Karpas-422 (cell line): ENCODE measurements around the gene CPLANE1. TPM values are rescaled to one million over a fixed set of nuclear protein-coding genes. Genes with fewer than 3 reads are reported as not detected.

ENCODE experiments used
- DNase-seq: peaks from one replicate; pipeline ENCODE4 v3.0.0-alpha.2; 2015
- H2AFZ ChIP-seq: fragments of 200-600 bp; sonication (generic); 2 replicates; pipeline ENCODE4 v1.6.1; 2014; ENCODE audit warnings: antibody characterized with exemption, low read length, mixed read lengths
- H3K27ac ChIP-seq: fragments of 200-600 bp; sonication (generic); 2 replicates; pipeline ENCODE4 v1.5.1; 2014; ENCODE audit warnings: mild to moderate bottlenecking, low read length, moderate library complexity
- H3K27me3 ChIP-seq: fragments of 200-600 bp; sonication (generic); 2 replicates; pipeline ENCODE4 v1.6.1; 2014; ENCODE audit warnings: low read length, mixed read lengths
- H3K36me3 ChIP-seq: fragments of 200-600 bp; sonication (generic); 2 replicates; pipeline ENCODE4 v1.6.1; 2014; ENCODE audit warnings: low read length, mixed read lengths; ENCODE audit not compliant: insufficient read depth
- H3K4me1 ChIP-seq: fragments of 200-600 bp; sonication (generic); 2 replicates; pipeline ENCODE4 v1.6.1; 2014; ENCODE audit warnings: mild to moderate bottlenecking, low read length, mixed read lengths
- H3K4me2 ChIP-seq: fragments of 200-600 bp; sonication (generic); 2 replicates; pipeline ENCODE4 v1.6.1; 2014; ENCODE audit warnings: low read length, low read depth, mild to moderate bottlenecking; ENCODE audit not compliant: poor library complexity, severe bottlenecking
- H3K4me3 ChIP-seq: fragments of 200-600 bp; sonication (generic); 2 replicates; pipeline ENCODE4 v1.5.1; 2014; ENCODE audit warnings: mild to moderate bottlenecking, antibody characterized with exemption, low read length, mixed read lengths
- H3K79me2 ChIP-seq: fragments of 200-600 bp; sonication (generic); 2 replicates; pipeline ENCODE4 v1.6.1; 2014; ENCODE audit warnings: mild to moderate bottlenecking, low read length, mixed read lengths
- H3K9ac ChIP-seq: fragments of 200-600 bp; sonication (generic); 2 replicates; pipeline ENCODE4 v1.6.0; 2014; ENCODE audit warnings: low read length
- H3K9me2 ChIP-seq: fragments of 200-600 bp; sonication (generic), shearing (Covaris generic); replicated peaks from 2 replicates; pipeline ENCODE4 v1.6.0; 2014; ENCODE audit warnings: mild to moderate bottlenecking, low read length, moderate library complexity; ENCODE audit not compliant: insufficient read depth
- H3K9me3 ChIP-seq: fragments of 300-700, 200-600 bp; sonication (generic); 2 replicates; pipeline ENCODE4 v1.6.1; 2014; ENCODE audit warnings: low read length, mixed read lengths
- H4K20me1 ChIP-seq: fragments of 200-600 bp; sonication (generic); 2 replicates; pipeline ENCODE4 v1.6.1; 2014; ENCODE audit warnings: mild to moderate bottlenecking, antibody characterized with exemption, low read length, low read depth; ENCODE audit not compliant: insufficient read depth
- small RNA-seq: library from RNA; depleted of rRNA; stranded (forward); fragments of <200 nt; gene quantifications from one replicate; pipeline ENCODE3, GENCODE V24; 2014
- total RNA-seq: library from RNA; depleted of rRNA; stranded (reverse); fragments of >200 nt; shearing (Covaris generic); gene quantifications from 2 replicates; pipeline ENCODE4 v1.2.3, GENCODE V29; 2014; ENCODE audit warnings: low replicate concordance; rRNA removed

CPLANE1 gene
- total RNA-seq, 1 experiment from 2014 or later: 0.04 TPM

GRCh38 chr5:37064442-37064841 lies 184.7 kb downstream of the CPLANE1 start:
- H3K4me2 ChIP-seq: no peak overlapping the region
- H3K27ac ChIP-seq: no peak overlapping the region
- H3K27me3 ChIP-seq: no peaks in the 10 kb centered on the region
- no peaks in the 10 kb centered on the region for H3K9me2 ChIP-seq
- H4K20me1 ChIP-seq: no peaks in the 10 kb centered on the region
- H3K9ac ChIP-seq: no peak overlapping the region
- H3K4me1 ChIP-seq: no peaks in the 10 kb centered on the region
- H3K36me3 ChIP-seq: peaks cover 19% of the 10 kb centered on the region; the same call in 1 of the 2 replicates
- DNase-seq: no peak
- no peaks in the 10 kb centered on the region for H3K79me2 ChIP-seq
- H3K4me3 ChIP-seq: no peak overlapping the region
- H2AFZ ChIP-seq: no peak overlapping the region
- H3K9me3 ChIP-seq: no peaks in the 10 kb centered on the region

- H4K20me1 ChIP-seq: no peaks in the 10 kb centered on the region
- no peaks in the 10 kb centered on the region for H3K27me3 ChIP-seq
- H3K9ac ChIP-seq: no peak overlapping the region
Observed at GRCh38 chr5:37063739-37064138, 185.4 kb downstream of the CPLANE1 start.

GRCh38 chr5:37060030-37060429 lies 189.1 kb downstream of the CPLANE1 start:
- H3K4me1 ChIP-seq: no peaks in the 10 kb centered on the region
- H3K79me2 ChIP-seq: no peaks in the 10 kb centered on the region
- H3K36me3 ChIP-seq: peaks cover 41% of the 10 kb centered on the region; the same call in 1 of the 2 replicates
- no peaks in the 10 kb centered on the region for H3K9me2 ChIP-seq
- no peak overlapping the region for H3K4me3 ChIP-seq
- no peak for DNase-seq
- H3K9ac ChIP-seq: no peak overlapping the region
- no peaks in the 10 kb centered on the region for H3K9me3 ChIP-seq
- H4K20me1 ChIP-seq: no peaks in the 10 kb centered on the region
- H2AFZ ChIP-seq: no peak overlapping the region
- H3K4me2 ChIP-seq: no peak overlapping the region
- H3K27me3 ChIP-seq: no peaks in the 10 kb centered on the region
- no peak overlapping the region for H3K27ac ChIP-seq

More at GRCh38 chr5:37063739-37064138, 185.4 kb downstream of the CPLANE1 start:
- Histone ChIP-seq H3K4me2 (no peak overlapping the region), H3K4me1 (no peaks in the 10 kb centered on the region), H3K9me3 (no peaks in the 10 kb centered on the region), H3K36me3 (peaks cover 22% of the 10 kb centered on the region; the same call in 1 of the 2 replicates), H3K79me2 (no peaks in the 10 kb centered on the region), H3K9me2 (no peaks in the 10 kb centered on the region), H3K27ac (no peak overlapping the region), H3K4me3 (no peak overlapping the region), H2AFZ (no peak overlapping the region)
- DNase-seq: no peak

- no peaks in the 10 kb centered on the region for H3K9me3 ChIP-seq
- no peak overlapping the region for H3K4me3 ChIP-seq
- H3K4me2 ChIP-seq: no peak overlapping the region
- no peak overlapping the region for H3K9ac ChIP-seq
- H2AFZ ChIP-seq: no peak overlapping the region
- H3K36me3 ChIP-seq: peaks cover 33% of the 10 kb centered on the region
- H3K4me1 ChIP-seq: no peaks in the 10 kb centered on the region
- H4K20me1 ChIP-seq: no peaks in the 10 kb centered on the region
- no peaks in the 10 kb centered on the region for H3K79me2 ChIP-seq
- no peak overlapping the region for H3K27ac ChIP-seq
- H3K9me2 ChIP-seq: no peaks in the 10 kb centered on the region
- no peaks in the 10 kb centered on the region for H3K27me3 ChIP-seq
- DNase-seq: no peak
Observed at GRCh38 chr5:37056762-37057161, 192.4 kb downstream of the CPLANE1 start.

Small RNAs within 50 kb of the gene (small RNA-seq; reads per million reads assigned to genes)
- gene C8orf59P2: not detected

Other genes with a start within 250 kb of the CPLANE1 start
- gene NUP155, start 121.7 kb upstream of the CPLANE1 start, total RNA-seq: 19.4 and 35.1 TPM in 2 replicates
- gene WDR70, start 129.9 kb upstream of the CPLANE1 start, total RNA-seq: 29.4 and 35.6 TPM in 2 replicates